HCT116 (cell line): ENCODE data around the gene RDH8.

Source experiments
- EGR1 ChIP-seq: IDR thresholded peaks from 2 replicates; pipeline ENCODE4 v1.6.1; 2012; ENCODE audit warnings: low read depth
- EZH2 ChIP-seq: fragments of 200-600 bp; sonication (generic); IDR thresholded peaks from 2 replicates; pipeline ENCODE4 v1.6.1; 2017; ENCODE audit warnings: antibody characterized with exemption, mixed run types
- POLR2A ChIP-seq: IDR thresholded peaks from 2 replicates; pipeline ENCODE4 v1.7.0; 2011; ENCODE audit warnings: borderline replicate concordance; ENCODE audit not compliant: insufficient read depth, insufficient read length; ENCODE audit errors: extremely low read depth
- RAD21 ChIP-seq: IDR thresholded peaks from 2 replicates; pipeline ENCODE4 v1.6.1; 2012; ENCODE audit warnings: low read depth, mild to moderate bottlenecking
- SP1 ChIP-seq: IDR thresholded peaks from 2 replicates; pipeline ENCODE4 v1.6.1; 2012; ENCODE audit warnings: low read depth
- TCF7L2 ChIP-seq: IDR thresholded peaks from 2 replicates; pipeline ENCODE4 v1.7.0; 2011; ENCODE audit warnings: borderline replicate concordance, inconsistent platforms; ENCODE audit not compliant: insufficient read depth, insufficient read length; ENCODE audit errors: extremely low read depth
- YY1 ChIP-seq: IDR thresholded peaks from 2 replicates; pipeline ENCODE4 v1.6.1; 2011; ENCODE audit warnings: low read length, low read depth, moderate library complexity, mild to moderate bottlenecking; ENCODE audit not compliant: insufficient replicate concordance; ENCODE audit errors: extremely low read depth
- ZFX ChIP-seq: fragments of 450-650 bp; IDR thresholded peaks from 2 replicates; pipeline ENCODE4 v1.6.1; 2017
- ZNF274 ChIP-seq: fragments of 200-500 bp; sonication (Bioruptor generic); IDR thresholded peaks from 2 replicates; pipeline ENCODE4 v1.6.1; 2014; ENCODE audit warnings: mild to moderate bottlenecking, low read depth, low read length, inconsistent platforms
- TF ChIP-seq, protein P1 (sequence below), 3 experiments: fragments of 200-600 bp in 1 of 3; sonication (generic) in 1 of 3; IDR thresholded peaks in 2 of 3; conservative IDR thresholded peaks in 1 of 3; 2 replicates each; pipeline ENCODE4 v1.5.1; 2012 to 2017; ENCODE audit warnings: low read depth in 2 of 3, low read length in 2 of 3, antibody characterized with exemption in 1 of 3, borderline replicate concordance in 1 of 3, control low read depth in 1 of 3, mild to moderate bottlenecking in 1 of 3, mixed read lengths in 1 of 3, mixed run types in 1 of 3, moderate library complexity in 1 of 3; ENCODE audit not compliant: insufficient read depth in 1 of 3
- TF ChIP-seq, protein P2 (sequence below): IDR thresholded peaks from 2 replicates; pipeline ENCODE4 v1.6.1; 2012; ENCODE audit warnings: low read depth
- TF ChIP-seq, protein P3 (sequence below): IDR thresholded peaks from 2 replicates; pipeline ENCODE4 v1.6.1; 2012
- TF ChIP-seq, protein P4 (sequence below): IDR thresholded peaks from 2 replicates; pipeline ENCODE4 v1.6.1; 2012
- TF ChIP-seq, protein P5 (sequence below): IDR thresholded peaks from 2 replicates; pipeline ENCODE4 v1.6.1; 2011; ENCODE audit warnings: mild to moderate bottlenecking, low read length, moderate library complexity; ENCODE audit not compliant: insufficient replicate concordance; ENCODE audit errors: extremely low read depth

DNA sequence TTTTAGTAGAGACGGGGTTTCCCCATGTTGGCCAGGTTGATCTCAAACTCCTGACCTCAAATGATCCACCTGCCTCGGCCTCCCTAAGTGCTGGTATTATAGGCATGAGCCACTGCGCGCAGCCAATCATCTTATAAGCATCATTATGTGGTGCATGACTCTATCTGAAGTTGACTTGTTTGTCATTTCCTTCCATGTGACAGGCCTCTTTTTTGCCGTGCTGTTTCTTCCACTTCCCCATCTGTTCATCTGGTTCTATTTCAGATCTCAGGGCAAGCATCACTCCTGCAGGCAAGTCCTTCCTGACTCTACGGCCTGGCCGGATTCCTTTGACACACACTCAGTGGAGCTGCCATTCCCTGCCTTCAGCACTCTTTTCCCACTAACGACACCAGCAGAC lies 18.2 kb upstream of the RDH8 start:
- TF ChIP-seq, protein P1, sequence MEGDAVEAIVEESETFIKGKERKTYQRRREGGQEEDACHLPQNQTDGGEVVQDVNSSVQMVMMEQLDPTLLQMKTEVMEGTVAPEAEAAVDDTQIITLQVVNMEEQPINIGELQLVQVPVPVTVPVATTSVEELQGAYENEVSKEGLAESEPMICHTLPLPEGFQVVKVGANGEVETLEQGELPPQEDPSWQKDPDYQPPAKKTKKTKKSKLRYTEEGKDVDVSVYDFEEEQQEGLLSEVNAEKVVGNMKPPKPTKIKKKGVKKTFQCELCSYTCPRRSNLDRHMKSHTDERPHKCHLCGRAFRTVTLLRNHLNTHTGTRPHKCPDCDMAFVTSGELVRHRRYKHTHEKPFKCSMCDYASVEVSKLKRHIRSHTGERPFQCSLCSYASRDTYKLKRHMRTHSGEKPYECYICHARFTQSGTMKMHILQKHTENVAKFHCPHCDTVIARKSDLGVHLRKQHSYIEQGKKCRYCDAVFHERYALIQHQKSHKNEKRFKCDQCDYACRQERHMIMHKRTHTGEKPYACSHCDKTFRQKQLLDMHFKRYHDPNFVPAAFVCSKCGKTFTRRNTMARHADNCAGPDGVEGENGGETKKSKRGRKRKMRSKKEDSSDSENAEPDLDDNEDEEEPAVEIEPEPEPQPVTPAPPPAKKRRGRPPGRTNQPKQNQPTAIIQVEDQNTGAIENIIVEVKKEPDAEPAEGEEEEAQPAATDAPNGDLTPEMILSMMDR (IDR thresholded peaks at IDR 0.05 in 2 of 3, conservative IDR thresholded peaks at IDR 0.05 in 1 of 3; ENCODE audit: borderline replicate concordance in 1 of 3, insufficient read depth in 1 of 3, low read depth in 2 of 3, low read length in 2 of 3), result no peak
- TF ChIP-seq, protein P2, sequence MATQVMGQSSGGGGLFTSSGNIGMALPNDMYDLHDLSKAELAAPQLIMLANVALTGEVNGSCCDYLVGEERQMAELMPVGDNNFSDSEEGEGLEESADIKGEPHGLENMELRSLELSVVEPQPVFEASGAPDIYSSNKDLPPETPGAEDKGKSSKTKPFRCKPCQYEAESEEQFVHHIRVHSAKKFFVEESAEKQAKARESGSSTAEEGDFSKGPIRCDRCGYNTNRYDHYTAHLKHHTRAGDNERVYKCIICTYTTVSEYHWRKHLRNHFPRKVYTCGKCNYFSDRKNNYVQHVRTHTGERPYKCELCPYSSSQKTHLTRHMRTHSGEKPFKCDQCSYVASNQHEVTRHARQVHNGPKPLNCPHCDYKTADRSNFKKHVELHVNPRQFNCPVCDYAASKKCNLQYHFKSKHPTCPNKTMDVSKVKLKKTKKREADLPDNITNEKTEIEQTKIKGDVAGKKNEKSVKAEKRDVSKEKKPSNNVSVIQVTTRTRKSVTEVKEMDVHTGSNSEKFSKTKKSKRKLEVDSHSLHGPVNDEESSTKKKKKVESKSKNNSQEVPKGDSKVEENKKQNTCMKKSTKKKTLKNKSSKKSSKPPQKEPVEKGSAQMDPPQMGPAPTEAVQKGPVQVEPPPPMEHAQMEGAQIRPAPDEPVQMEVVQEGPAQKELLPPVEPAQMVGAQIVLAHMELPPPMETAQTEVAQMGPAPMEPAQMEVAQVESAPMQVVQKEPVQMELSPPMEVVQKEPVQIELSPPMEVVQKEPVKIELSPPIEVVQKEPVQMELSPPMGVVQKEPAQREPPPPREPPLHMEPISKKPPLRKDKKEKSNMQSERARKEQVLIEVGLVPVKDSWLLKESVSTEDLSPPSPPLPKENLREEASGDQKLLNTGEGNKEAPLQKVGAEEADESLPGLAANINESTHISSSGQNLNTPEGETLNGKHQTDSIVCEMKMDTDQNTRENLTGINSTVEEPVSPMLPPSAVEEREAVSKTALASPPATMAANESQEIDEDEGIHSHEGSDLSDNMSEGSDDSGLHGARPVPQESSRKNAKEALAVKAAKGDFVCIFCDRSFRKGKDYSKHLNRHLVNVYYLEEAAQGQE, result no peak
- TF ChIP-seq ZFX, result no peak
- TF ChIP-seq SP1, result no peak
- TF ChIP-seq, protein P3, sequence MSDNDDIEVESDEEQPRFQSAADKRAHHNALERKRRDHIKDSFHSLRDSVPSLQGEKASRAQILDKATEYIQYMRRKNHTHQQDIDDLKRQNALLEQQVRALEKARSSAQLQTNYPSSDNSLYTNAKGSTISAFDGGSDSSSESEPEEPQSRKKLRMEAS, result no peak
- TF ChIP-seq RAD21, result no peak
- TF ChIP-seq, protein P4, sequence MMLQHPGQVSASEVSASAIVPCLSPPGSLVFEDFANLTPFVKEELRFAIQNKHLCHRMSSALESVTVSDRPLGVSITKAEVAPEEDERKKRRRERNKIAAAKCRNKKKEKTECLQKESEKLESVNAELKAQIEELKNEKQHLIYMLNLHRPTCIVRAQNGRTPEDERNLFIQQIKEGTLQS, result no peak
- TF ChIP-seq POLR2A, result no peak
- TF ChIP-seq, protein P5, sequence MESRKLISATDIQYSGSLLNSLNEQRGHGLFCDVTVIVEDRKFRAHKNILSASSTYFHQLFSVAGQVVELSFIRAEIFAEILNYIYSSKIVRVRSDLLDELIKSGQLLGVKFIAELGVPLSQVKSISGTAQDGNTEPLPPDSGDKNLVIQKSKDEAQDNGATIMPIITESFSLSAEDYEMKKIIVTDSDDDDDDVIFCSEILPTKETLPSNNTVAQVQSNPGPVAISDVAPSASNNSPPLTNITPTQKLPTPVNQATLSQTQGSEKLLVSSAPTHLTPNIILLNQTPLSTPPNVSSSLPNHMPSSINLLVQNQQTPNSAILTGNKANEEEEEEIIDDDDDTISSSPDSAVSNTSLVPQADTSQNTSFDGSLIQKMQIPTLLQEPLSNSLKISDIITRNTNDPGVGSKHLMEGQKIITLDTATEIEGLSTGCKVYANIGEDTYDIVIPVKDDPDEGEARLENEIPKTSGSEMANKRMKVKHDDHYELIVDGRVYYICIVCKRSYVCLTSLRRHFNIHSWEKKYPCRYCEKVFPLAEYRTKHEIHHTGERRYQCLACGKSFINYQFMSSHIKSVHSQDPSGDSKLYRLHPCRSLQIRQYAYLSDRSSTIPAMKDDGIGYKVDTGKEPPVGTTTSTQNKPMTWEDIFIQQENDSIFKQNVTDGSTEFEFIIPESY, result no peak
- no peak for TF ChIP-seq ZNF274
- TF ChIP-seq TCF7L2, result no peak
- no peak for TF ChIP-seq YY1
- no peak for TF ChIP-seq EGR1
- TF ChIP-seq EZH2, result no peak
